HepG2 (cell line): ENCODE results near the gene SIT1. TPM values are rescaled to one million over a fixed set of nuclear protein-coding genes. Genes with fewer than 3 reads are reported as not detected.
A peak's percentile ranks its signal among the peaks of the same experiment; 100 is the strongest.

Experiments used
- KAT7 ChIP-seq: IDR thresholded peaks from 2 replicates; pipeline ENCODE4 v1.6.1; 2018; ENCODE audit warnings: borderline replicate concordance, missing compliant biosample characterization
- MEIS1 ChIP-seq: sonication (generic); formaldehyde crosslinking; IDR thresholded peaks from 2 replicates; pipeline ENCODE4 v1.9.0; 2021; ENCODE audit warnings: mild to moderate bottlenecking, missing genetic modification reagents, moderate library complexity, borderline replicate concordance
- NR1H2 ChIP-seq: sonication (generic); formaldehyde crosslinking; IDR thresholded peaks from 2 replicates; pipeline ENCODE4 v1.8.1; 2022; ENCODE audit warnings: low read depth, missing genetic modification reagents, borderline replicate concordance
- RFXANK ChIP-seq: IDR thresholded peaks from 2 replicates; pipeline ENCODE4 v1.6.1; 2016
- SRF ChIP-seq: IDR thresholded peaks from 2 replicates; pipeline ENCODE4 v1.6.1; 2011; ENCODE audit warnings: mild to moderate bottlenecking, low read depth, low read length, moderate library complexity
- TCF7L2 ChIP-seq: IDR thresholded peaks from 2 replicates; pipeline ENCODE4 v1.6.1; 2011; ENCODE audit warnings: mild to moderate bottlenecking, low read depth, low read length, moderate library complexity
- USF2 ChIP-seq, 2 experiments: sonication (generic) in 1 of 2; formaldehyde crosslinking in 1 of 2; IDR thresholded peaks; 2 replicates each; pipeline versions ENCODE4 v1.5.1 to v1.6.1; 2011 to 2020; ENCODE audit warnings: borderline replicate concordance in 1 of 2, low read depth in 1 of 2, low read length in 1 of 2, mild to moderate bottlenecking in 1 of 2, missing genetic modification reagents in 1 of 2, moderate library complexity in 1 of 2
- ZBTB26 ChIP-seq: IDR thresholded peaks from 2 replicates; pipeline ENCODE4 v1.6.1; 2016; ENCODE audit warnings: missing compliant biosample characterization, missing genetic modification reagents, borderline replicate concordance
- ZNF337 ChIP-seq: sonication (generic); formaldehyde crosslinking; IDR thresholded peaks from 2 replicates; pipeline ENCODE4 v1.5.1; 2020; ENCODE audit warnings: missing genetic modification reagents, low read depth, mild to moderate bottlenecking, borderline replicate concordance
- ZNF564 ChIP-seq: sonication (generic); formaldehyde crosslinking; IDR thresholded peaks from 2 replicates; pipeline ENCODE4 v1.8.1; 2023; ENCODE audit warnings: mild to moderate bottlenecking, missing genetic modification reagents
- ZNF570 ChIP-seq: sonication (generic); formaldehyde crosslinking; IDR thresholded peaks from 2 replicates; pipeline ENCODE4 v1.4.0; 2020; ENCODE audit warnings: mild to moderate bottlenecking, missing genetic modification reagents, borderline replicate concordance
- ZNF770 ChIP-seq: sonication (generic); formaldehyde crosslinking; IDR thresholded peaks from 2 replicates; pipeline ENCODE4 v1.5.0; 2020; ENCODE audit warnings: mild to moderate bottlenecking, missing genetic modification reagents
- ZNF782 ChIP-seq: sonication (generic); formaldehyde crosslinking; IDR thresholded peaks from 2 replicates; pipeline ENCODE4 v1.4.0; 2020; ENCODE audit warnings: missing genetic modification reagents, mild to moderate bottlenecking, borderline replicate concordance
- ZUFSP ChIP-seq: sonication (generic); formaldehyde crosslinking; IDR thresholded peaks from 2 replicates; pipeline ENCODE4 v1.9.0; 2021; ENCODE audit warnings: missing genetic modification reagents, mild to moderate bottlenecking, borderline replicate concordance
- polyA plus RNA-seq, 8 experiments: library from polyadenylated mRNA; depleted of rRNA in 3 of 8; stranded (reverse) in 7 of 8; unstranded in 1 of 8; fragments of >200 nt; fragmentation: Illumina TruSeq in 4 of 8; extraction: Trizol in 4 of 8; gene quantifications; 2 replicates each; pipeline versions ENCODE4 v1.2.1 to v1.2.3, GENCODE V29; 2011 to 2016; ENCODE audit warnings: low read depth in 4 of 8, missing spikeins in 1 of 8, mixed read lengths in 1 of 8; ENCODE audit not compliant: insufficient read depth in 1 of 8
- total RNA-seq, 5 experiments: library from RNA; depleted of rRNA; stranded (reverse); fragments of >200 nt; fragmentation: Illumina TruSeq; extraction: Trizol; gene quantifications; 2 replicates each; pipeline ENCODE4 v1.2.3, GENCODE V29; 2016; ENCODE audit warnings: low read depth in 1 of 5

SIT1 gene
- total and polyA plus RNA-seq, 2 of the 13 experiments (the other 11 are each of a cell fraction or from before 2014, with no cell fraction given): 0.09 to 6.7 TPM

GRCh38 chr9:35656831-35657545 lies 6.3 kb upstream of the SIT1 start (continued):
- TF ChIP-seq MEIS1 (CRISPR knock-in tag): 0 out of 2 replicates have a peak, but pooled peaks have one; percentile 82
- TF ChIP-seq SRF: 0 out of 2 replicates have a peak, but pooled peaks have one; percentile 2
- TF ChIP-seq ZNF564: no peak
- no peak for TF ChIP-seq ZBTB26 (CRISPR knock-in tag)
- TF ChIP-seq TCF7L2: no peak
- no peak for TF ChIP-seq ZUFSP (CRISPR knock-in tag)
- no peak for TF ChIP-seq USF2 (IDR thresholded peaks at IDR 0.05; ENCODE audit: low read depth, low read length)
- peak; percentile 55; the same call in 1 of the 2 replicates for TF ChIP-seq USF2 (CRISPR knock-in tag; IDR thresholded peaks at IDR 0.05; ENCODE audit: borderline replicate concordance)
- TF ChIP-seq ZNF770: peak; percentile 64
- peak; percentile 18; the same call in 1 of the 2 replicates for TF ChIP-seq RFXANK
- TF ChIP-seq KAT7 (CRISPR knock-in tag): no peak
- TF ChIP-seq ZNF782 (CRISPR knock-in tag): no peak
- TF ChIP-seq ZNF337 (CRISPR knock-in tag): no peak
- no peak for TF ChIP-seq ZNF570 (CRISPR knock-in tag)
- TF ChIP-seq NR1H2: no peak
- TF ChIP-seq, all 625 proteins: peak for 14
